Type B pancreatic cell (in vitro differentiated cells): ENCODE results near the gene RFTN1. TPM values are rescaled to one million over a fixed set of nuclear protein-coding genes. Genes with fewer than 3 reads are reported as not detected.

Experiments
- DNase-seq: peaks from one replicate; pipeline ENCODE4 v3.0.0; 2021; ENCODE audit warnings: mixed read lengths; ENCODE audit not compliant: unreplicated experiment; ENCODE audit errors: extremely low spot score
- H3K27ac Mint-ChIP-seq: 2 replicates; pipeline ENCODE4 v1.8.0; 2021; ENCODE audit warnings: mild to moderate bottlenecking, mixed read lengths
- H3K27me3 Mint-ChIP-seq: 2 replicates; pipeline ENCODE4 v1.8.0; 2021; ENCODE audit warnings: mixed read lengths
- H3K36me3 Mint-ChIP-seq: 2 replicates; pipeline ENCODE4 v1.8.0; 2021; ENCODE audit warnings: mixed read lengths
- H3K4me1 Mint-ChIP-seq: one replicate; pipeline ENCODE4 v1.8.0; 2021; ENCODE audit warnings: mixed read lengths; ENCODE audit not compliant: unreplicated experiment
- H3K4me3 Mint-ChIP-seq: 2 replicates; pipeline ENCODE4 v1.8.0; 2021; ENCODE audit warnings: mild to moderate bottlenecking, mixed read lengths
- H3K9me3 Mint-ChIP-seq: 2 replicates; pipeline ENCODE4 v1.8.0; 2021; ENCODE audit warnings: mixed read lengths
- total RNA-seq: library from RNA; stranded (reverse); gene quantifications from 2 replicates; pipeline ENCODE4 v1.2.1, GENCODE V29; 2021; ENCODE audit warnings: low replicate concordance
- TF ChIP-seq, protein P1 (sequence below): fragments of 200-600 bp; sonication (generic); conservative IDR thresholded peaks from 2 replicates; pipeline ENCODE4 v1.5.0; 2021; ENCODE audit warnings: antibody characterized with exemption, mild to moderate bottlenecking

Gene RFTN1
- total RNA-seq, 1 donor from 2014 or later: 18.3 TPM

GRCh38 chr3:16357186-16358121 lies 156.0 kb downstream of the RFTN1 start:
- DNase-seq: no peak
- Mint-ChIP-seq H3K4me1 (peaks cover 15% of the 10 kb centered on the region), H3K4me3 (no peak overlapping the region), H3K9me3 (no peaks in the 10 kb centered on the region), H3K27me3 (no peaks in the 10 kb centered on the region), H3K36me3 (peaks cover 11% of the 10 kb centered on the region), H3K27ac (no peak overlapping the region)
- TF ChIP-seq, protein P1, sequence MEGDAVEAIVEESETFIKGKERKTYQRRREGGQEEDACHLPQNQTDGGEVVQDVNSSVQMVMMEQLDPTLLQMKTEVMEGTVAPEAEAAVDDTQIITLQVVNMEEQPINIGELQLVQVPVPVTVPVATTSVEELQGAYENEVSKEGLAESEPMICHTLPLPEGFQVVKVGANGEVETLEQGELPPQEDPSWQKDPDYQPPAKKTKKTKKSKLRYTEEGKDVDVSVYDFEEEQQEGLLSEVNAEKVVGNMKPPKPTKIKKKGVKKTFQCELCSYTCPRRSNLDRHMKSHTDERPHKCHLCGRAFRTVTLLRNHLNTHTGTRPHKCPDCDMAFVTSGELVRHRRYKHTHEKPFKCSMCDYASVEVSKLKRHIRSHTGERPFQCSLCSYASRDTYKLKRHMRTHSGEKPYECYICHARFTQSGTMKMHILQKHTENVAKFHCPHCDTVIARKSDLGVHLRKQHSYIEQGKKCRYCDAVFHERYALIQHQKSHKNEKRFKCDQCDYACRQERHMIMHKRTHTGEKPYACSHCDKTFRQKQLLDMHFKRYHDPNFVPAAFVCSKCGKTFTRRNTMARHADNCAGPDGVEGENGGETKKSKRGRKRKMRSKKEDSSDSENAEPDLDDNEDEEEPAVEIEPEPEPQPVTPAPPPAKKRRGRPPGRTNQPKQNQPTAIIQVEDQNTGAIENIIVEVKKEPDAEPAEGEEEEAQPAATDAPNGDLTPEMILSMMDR: no peak

- no peak for DNase-seq
- Mint-ChIP-seq H3K27me3 (no peaks in the 10 kb centered on the region), H3K36me3 (peaks cover 11% of the 10 kb centered on the region), H3K4me1 (peaks cover 21% of the 10 kb centered on the region), H3K27ac (no peak overlapping the region), H3K4me3 (no peak overlapping the region), H3K9me3 (no peaks in the 10 kb centered on the region)
- TF ChIP-seq, protein P1: no peak
Measured at GRCh38 chr3:16355828-16356227, 157.7 kb downstream of the RFTN1 start.

DNA sequence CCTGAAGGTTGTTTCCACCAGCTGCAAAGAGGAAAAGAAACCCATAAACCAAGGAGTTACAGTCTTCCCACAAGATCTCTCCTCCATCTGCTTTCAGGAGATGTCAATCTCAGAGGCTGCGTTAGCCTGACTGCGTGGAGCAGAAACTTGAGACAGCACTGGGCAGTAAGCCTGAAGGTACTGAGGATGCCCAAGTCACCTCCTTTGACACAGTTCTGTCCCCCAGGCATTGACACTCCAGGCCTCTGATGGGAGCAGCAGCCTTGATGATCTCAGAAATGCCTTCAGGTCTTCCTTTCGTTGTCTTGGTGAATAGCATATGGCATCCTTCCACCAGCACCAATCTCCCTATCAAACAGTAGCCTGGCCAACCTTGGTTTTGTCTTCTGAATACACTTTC lies 159.2 kb downstream of the RFTN1 start:
- no peak for DNase-seq
- Mint-ChIP-seq H3K4me1 (peaks cover 30% of the 10 kb centered on the region), H3K27ac (no peak overlapping the region), H3K9me3 (peaks cover 6% of the 10 kb centered on the region), H3K4me3 (no peak overlapping the region), H3K36me3 (peaks cover 15% of the 10 kb centered on the region), H3K27me3 (no peaks in the 10 kb centered on the region)
- TF ChIP-seq, protein P1: no peak

GRCh38 chr3:16352428-16352827 lies 161.1 kb downstream of the RFTN1 start:
- Mint-ChIP-seq H3K36me3 (peaks cover 16% of the 10 kb centered on the region), H3K4me3 (no peak overlapping the region), H3K27me3 (no peaks in the 10 kb centered on the region), H3K9me3 (peaks cover 6% of the 10 kb centered on the region), H3K27ac (no peak overlapping the region), H3K4me1 (peaks cover 25% of the 10 kb centered on the region)
- TF ChIP-seq, protein P1: no peak
- DNase-seq: no peak

- TF ChIP-seq, protein P1: no peak
- Mint-ChIP-seq H3K27ac (peak overlapping the region; percentile 67), H3K4me3 (no peak overlapping the region), H3K9me3 (peaks cover 6% of the 10 kb centered on the region), H3K36me3 (peaks cover 28% of the 10 kb centered on the region), H3K27me3 (no peaks in the 10 kb centered on the region), H3K4me1 (peaks cover 23% of the 10 kb centered on the region)
- no peak for DNase-seq
Measured at GRCh38 chr3:16350597-16351318, 162.7 kb downstream of the RFTN1 start.
